ENCODE data around the gene EPHB3.

EPHB3 gene

DNA sequence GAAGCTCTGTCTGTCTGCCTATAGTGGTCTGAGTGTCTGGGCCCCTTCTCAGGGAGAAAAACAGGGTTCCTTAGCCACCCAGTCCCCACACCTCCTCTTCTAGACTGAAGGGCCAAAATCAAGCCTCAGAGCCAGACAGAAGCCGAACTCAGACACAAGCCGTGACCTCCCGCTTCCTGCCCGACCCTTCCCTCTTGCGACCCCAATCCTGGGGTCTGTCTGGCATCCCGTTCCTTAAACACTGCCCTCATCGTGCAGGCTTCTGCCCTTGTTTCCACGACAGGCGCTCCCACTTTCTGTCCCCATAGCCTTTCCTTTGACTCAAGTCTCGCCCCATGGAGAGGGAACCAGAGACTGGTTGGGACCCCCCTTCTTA, 32.3 kb downstream of the EPHB3 start:
- Mint-ChIP-seq H3K4me1 (ENCODE audit: low read depth) (no peaks in the 10 kb centered on the region), H3K27me3 (no peaks in the 10 kb centered on the region), H3K27ac (no peak overlapping the region), H3K9me3 (no peaks in the 10 kb centered on the region), H3K36me3 (ENCODE audit: low read depth) (no peaks in the 10 kb centered on the region), H3K4me3 (no peak overlapping the region)

- no peaks in the 10 kb centered on the region for H3K4me1 Mint-ChIP-seq (ENCODE audit: low read depth)
- no peaks in the 10 kb centered on the region for H3K9me3 Mint-ChIP-seq
- no peaks in the 10 kb centered on the region for H3K27me3 Mint-ChIP-seq
- no peak overlapping the region for H3K4me3 Mint-ChIP-seq
- H3K36me3 Mint-ChIP-seq (ENCODE audit: low read depth): no peaks in the 10 kb centered on the region
- H3K27ac Mint-ChIP-seq: no peak overlapping the region
Observed at GRCh38 chr3:184594371-184595001, 32.9 kb downstream of the EPHB3 start.

GRCh38 chr3:184595726-184596125, 34.1 kb downstream of the EPHB3 start:
- H3K36me3 Mint-ChIP-seq (ENCODE audit: low read depth): no peaks in the 10 kb centered on the region
- peaks cover 3% of the 10 kb centered on the region for H3K27me3 Mint-ChIP-seq
- no peaks in the 10 kb centered on the region for H3K4me1 Mint-ChIP-seq (ENCODE audit: low read depth)
- no peak overlapping the region for H3K27ac Mint-ChIP-seq
- no peak overlapping the region for H3K4me3 Mint-ChIP-seq
- H3K9me3 Mint-ChIP-seq: no peaks in the 10 kb centered on the region

GRCh38 chr3:184596233-184596632, 34.6 kb downstream of the EPHB3 start:
- no peak overlapping the region for H3K4me3 Mint-ChIP-seq
- no peaks in the 10 kb centered on the region for H3K36me3 Mint-ChIP-seq (ENCODE audit: low read depth)
- H3K27ac Mint-ChIP-seq: no peak overlapping the region
- H3K27me3 Mint-ChIP-seq: peaks cover 8% of the 10 kb centered on the region
- no peaks in the 10 kb centered on the region for H3K4me1 Mint-ChIP-seq (ENCODE audit: low read depth)
- H3K9me3 Mint-ChIP-seq: no peaks in the 10 kb centered on the region

- Mint-ChIP-seq H3K27ac (no peak overlapping the region), H3K4me3 (no peak overlapping the region), H3K36me3 (ENCODE audit: low read depth) (no peaks in the 10 kb centered on the region), H3K4me1 (ENCODE audit: low read depth) (no peaks in the 10 kb centered on the region), H3K9me3 (no peaks in the 10 kb centered on the region), H3K27me3 (peaks cover 10% of the 10 kb centered on the region)
Observed at GRCh38 chr3:184596886-184597575, 35.4 kb downstream of the EPHB3 start.

DNA sequence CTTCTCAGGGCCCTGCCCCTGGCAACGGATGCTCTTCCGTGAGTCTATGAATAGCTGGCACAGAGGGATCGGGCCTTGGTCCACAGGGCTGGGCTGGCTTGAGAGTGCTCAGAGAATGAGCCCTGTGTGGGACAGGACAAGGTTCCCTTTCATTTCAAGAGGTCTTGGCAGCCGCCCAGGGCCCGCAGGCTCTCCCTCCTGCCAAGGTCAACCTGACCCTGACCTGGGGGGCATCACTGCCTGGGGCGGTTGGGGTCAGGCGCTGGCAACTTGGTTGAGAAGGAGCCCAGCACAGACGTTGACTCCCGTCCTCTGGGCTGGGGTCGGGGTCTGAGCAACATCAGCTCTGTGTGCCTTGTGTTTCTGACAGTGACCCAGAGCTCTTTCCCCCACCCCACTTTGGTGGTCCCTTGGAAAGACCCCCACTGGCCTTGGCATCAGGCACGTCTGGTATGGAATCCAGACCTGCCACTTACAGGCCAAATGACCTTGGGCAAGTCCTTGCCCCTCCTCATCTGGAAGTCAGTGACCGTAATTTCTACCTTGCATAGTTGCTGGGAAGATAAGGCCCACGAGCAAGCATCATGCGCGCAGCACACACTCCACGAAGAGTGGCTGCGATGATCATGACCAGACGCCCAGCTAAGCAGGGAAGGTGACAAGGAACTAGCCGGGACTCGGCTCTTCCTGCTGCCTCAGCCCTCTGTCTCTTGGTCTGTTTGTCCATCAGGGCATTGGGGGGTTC, 36.4 kb downstream of the EPHB3 start:
- peaks cover 8% of the 10 kb centered on the region for H3K4me1 Mint-ChIP-seq (ENCODE audit: low read depth)
- no peak overlapping the region for H3K4me3 Mint-ChIP-seq
- H3K27me3 Mint-ChIP-seq: peaks cover 19% of the 10 kb centered on the region
- no peak overlapping the region for H3K27ac Mint-ChIP-seq
- H3K9me3 Mint-ChIP-seq: no peaks in the 10 kb centered on the region
- no peaks in the 10 kb centered on the region for H3K36me3 Mint-ChIP-seq (ENCODE audit: low read depth)

DNA sequence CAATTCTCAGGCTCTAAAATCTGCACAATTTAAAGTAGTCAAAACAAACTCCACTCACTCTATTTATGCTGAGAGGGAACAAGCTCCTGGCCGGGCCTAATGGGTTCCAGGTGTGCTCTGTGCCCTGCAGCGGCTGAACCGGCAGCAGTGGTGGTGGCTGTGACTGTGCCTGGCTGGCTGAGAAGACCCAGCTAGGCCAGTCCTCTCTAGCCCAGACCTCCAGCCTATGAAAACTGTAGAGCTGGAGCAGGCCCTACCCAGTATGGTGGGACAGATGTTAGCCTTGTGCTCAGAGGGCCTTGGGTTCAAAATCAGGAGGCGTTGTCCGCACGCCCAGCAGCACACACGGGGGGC, 37.0 kb downstream of the EPHB3 start:
- no peak overlapping the region for H3K27ac Mint-ChIP-seq
- peaks cover 13% of the 10 kb centered on the region for H3K4me1 Mint-ChIP-seq (ENCODE audit: low read depth)

DNA sequence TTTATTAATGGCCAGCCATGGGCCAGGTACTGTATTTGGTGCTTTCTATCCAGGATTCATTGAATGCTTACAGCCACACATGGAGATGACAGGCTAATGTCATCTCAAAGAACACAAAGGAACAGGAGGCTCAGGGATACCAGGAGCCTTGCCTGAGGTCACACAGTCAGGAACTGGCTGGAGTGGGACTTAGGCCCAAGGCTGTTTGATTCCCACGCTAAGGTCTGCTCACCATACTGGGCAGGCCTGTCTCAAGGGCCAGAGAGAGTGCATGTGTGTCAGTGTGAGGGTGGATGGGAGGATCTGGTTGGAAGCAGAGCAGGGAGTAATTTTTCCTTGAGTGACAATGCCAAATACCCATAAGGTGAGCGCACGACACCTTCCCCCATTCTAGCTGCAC, 37.6 kb downstream of the EPHB3 start:
- Mint-ChIP-seq H3K36me3 (ENCODE audit: low read depth) (no peaks in the 10 kb centered on the region), H3K9me3 (no peaks in the 10 kb centered on the region), H3K4me3 (no peak overlapping the region), H3K27ac (no peak overlapping the region), H3K27me3 (peaks cover 28% of the 10 kb centered on the region), H3K4me1 (ENCODE audit: low read depth) (peaks cover 16% of the 10 kb centered on the region)

More for the DNA sequence above, 37.0 kb downstream of the EPHB3 start:
- H3K9me3 Mint-ChIP-seq: no peaks in the 10 kb centered on the region
- H3K27me3 Mint-ChIP-seq: peaks cover 25% of the 10 kb centered on the region
- no peak overlapping the region for H3K4me3 Mint-ChIP-seq
- no peaks in the 10 kb centered on the region for H3K36me3 Mint-ChIP-seq (ENCODE audit: low read depth)

- H3K4me1 Mint-ChIP-seq (ENCODE audit: low read depth): peaks cover 16% of the 10 kb centered on the region
- peaks cover 42% of the 10 kb centered on the region for H3K27me3 Mint-ChIP-seq
- H3K36me3 Mint-ChIP-seq (ENCODE audit: low read depth): no peaks in the 10 kb centered on the region
- H3K27ac Mint-ChIP-seq: no peak overlapping the region
- no peak overlapping the region for H3K4me3 Mint-ChIP-seq
- no peaks in the 10 kb centered on the region for H3K9me3 Mint-ChIP-seq
Observed at GRCh38 chr3:184600685-184601377, 39.2 kb downstream of the EPHB3 start.

GRCh38 chr3:184601576-184602371, 40.2 kb downstream of the EPHB3 start:
- no peak overlapping the region for H3K27ac Mint-ChIP-seq
- no peak overlapping the region for H3K4me3 Mint-ChIP-seq
- no peaks in the 10 kb centered on the region for H3K9me3 Mint-ChIP-seq
- no peaks in the 10 kb centered on the region for H3K36me3 Mint-ChIP-seq (ENCODE audit: low read depth)
- H3K27me3 Mint-ChIP-seq: peaks cover 43% of the 10 kb centered on the region
- H3K4me1 Mint-ChIP-seq (ENCODE audit: low read depth): peaks cover 17% of the 10 kb centered on the region

DNA sequence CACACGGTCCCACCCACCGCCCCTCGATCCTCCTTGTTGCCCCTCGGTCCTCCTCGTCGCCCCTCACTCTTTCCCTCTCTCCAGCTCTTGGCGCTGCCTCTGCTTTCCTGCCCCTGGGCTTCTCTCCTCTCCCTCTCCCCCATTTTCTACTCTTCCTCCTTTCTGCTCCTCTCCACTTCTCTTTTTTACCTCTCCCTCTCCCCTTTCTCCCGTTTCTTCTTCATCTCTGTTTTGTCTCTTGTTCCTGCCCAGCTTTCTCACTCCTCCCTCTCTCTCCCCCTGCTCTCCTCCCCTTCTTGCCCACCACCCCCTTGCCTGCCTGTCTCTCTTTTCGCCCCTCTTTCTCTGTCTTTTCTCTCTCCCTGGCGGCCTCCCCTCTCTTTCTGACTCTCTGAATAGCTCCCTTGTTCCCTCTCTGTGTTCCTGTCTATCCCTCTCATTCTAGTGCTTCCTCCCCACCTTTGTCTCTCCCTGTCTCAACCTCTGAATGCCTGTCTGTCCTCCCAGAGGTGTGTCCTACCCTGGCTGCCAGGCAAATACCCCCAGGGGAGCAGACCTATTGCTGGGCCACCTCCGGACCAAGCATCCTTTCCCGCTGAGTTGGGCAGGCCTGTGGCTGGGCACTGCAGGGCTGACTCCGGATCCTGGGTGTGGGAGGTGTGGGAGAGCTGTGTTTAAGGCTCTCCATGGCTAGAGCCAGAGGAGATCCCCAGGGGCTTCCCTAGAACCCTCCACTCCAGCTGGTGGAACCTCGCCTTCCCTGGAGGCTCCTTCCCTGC, 41.0 kb downstream of the EPHB3 start:
- Mint-ChIP-seq H3K4me1 (ENCODE audit: low read depth) (peaks cover 23% of the 10 kb centered on the region), H3K4me3 (no peak overlapping the region), H3K27ac (no peak overlapping the region), H3K9me3 (no peaks in the 10 kb centered on the region), H3K36me3 (ENCODE audit: low read depth) (no peaks in the 10 kb centered on the region), H3K27me3 (peaks cover 43% of the 10 kb centered on the region)

DNA sequence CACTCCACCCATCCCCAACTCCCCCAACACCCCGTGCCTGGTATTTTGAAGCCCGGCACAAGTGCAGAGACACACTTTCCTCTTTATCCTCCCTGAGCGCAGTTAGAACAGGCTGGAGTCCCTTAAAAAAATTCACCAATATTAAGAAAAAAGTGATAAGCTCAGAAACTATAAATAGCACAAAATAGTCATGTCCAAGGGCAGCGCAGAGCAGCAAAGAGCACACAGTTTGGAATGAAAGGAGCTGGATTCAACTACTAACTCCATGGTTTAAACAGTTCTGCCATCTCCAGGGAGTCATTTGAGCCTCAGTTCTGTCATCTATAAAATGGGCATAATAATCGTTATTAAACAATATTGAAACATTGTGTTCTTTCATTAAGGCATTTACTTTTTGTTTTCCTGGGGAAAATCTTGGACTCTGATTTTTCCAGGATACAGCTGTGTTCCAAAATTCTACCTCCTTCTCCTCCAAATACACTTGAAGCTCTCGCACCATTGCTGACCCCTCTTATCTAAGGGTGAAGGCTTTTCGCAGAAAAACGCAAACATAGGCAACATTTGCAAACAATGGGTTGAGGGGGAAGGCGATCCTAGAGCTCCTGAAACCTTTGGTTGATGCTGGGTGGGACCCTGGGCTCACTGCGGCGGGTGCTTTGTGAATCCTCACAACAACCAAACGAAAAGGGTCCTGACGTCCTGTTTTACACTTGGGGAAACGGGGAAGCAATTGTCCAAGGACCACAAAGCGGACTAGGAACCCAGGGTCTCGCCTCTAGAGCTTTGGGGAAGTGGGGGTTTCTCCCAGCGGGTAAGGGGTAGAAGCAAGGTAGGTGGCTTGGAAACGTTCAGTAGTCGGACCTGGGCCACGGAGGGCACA, 41.8 kb downstream of the EPHB3 start:
- Mint-ChIP-seq H3K4me3 (no peak overlapping the region), H3K27ac (no peak overlapping the region), H3K9me3 (no peaks in the 10 kb centered on the region), H3K27me3 (peaks cover 43% of the 10 kb centered on the region), H3K36me3 (ENCODE audit: low read depth) (no peaks in the 10 kb centered on the region), H3K4me1 (ENCODE audit: low read depth) (peaks cover 32% of the 10 kb centered on the region)

- H3K27me3 Mint-ChIP-seq: peaks cover 43% of the 10 kb centered on the region
- H3K4me1 Mint-ChIP-seq (ENCODE audit: low read depth): peaks cover 33% of the 10 kb centered on the region
- no peaks in the 10 kb centered on the region for H3K36me3 Mint-ChIP-seq (ENCODE audit: low read depth)
- H3K4me3 Mint-ChIP-seq: no peak overlapping the region
- no peaks in the 10 kb centered on the region for H3K9me3 Mint-ChIP-seq
- no peak overlapping the region for H3K27ac Mint-ChIP-seq
Observed at GRCh38 chr3:184604039-184604601, 42.5 kb downstream of the EPHB3 start.

Measured in stimulated activated naive CD8-positive, alpha-beta T cell treated with anti-CD3 and anti-CD28 coated beads, Interleukin-15, Interleukin-2, amounts not matched to agents 100 ng/mL and 50 ng/mL, for 24 hours (primary cell).